GM23338 (cell line): ENCODE measurements around the gene AZU1. TPM values are rescaled to one million over a fixed set of nuclear protein-coding genes. Genes with fewer than 3 reads are reported as not detected.

Experiments
- ATAC-seq: fragments of 200-7000 bp; cut with Tn5 transposase; 3 replicates; pipeline ENCODE4 v1.9.1; 2020
- DNase-seq: peaks from one replicate; pipeline ENCODE4 v3.0.0-alpha.2; 2015; ENCODE audit warnings: low spot score
- H2AFZ ChIP-seq: fragments of 200-600 bp; sonication (generic); 2 replicates; pipeline ENCODE4 v1.8.0; 2016; ENCODE audit warnings: antibody characterized with exemption, mild to moderate bottlenecking, moderate library complexity
- H3F3A ChIP-seq: fragments of 200-600 bp; sonication (generic); replicated peaks from 2 replicates; pipeline ENCODE4 v1.8.0; 2017; ENCODE audit warnings: antibody characterized with exemption, mixed run types, low read depth
- H3K27ac ChIP-seq: fragments of 200-600 bp; sonication (generic); 2 replicates; pipeline ENCODE4 v1.6.1; 2016; ENCODE audit warnings: low read depth
- H3K27me3 ChIP-seq: fragments of 200-600 bp; sonication (generic); 2 replicates; pipeline ENCODE4 v1.8.0; 2016; ENCODE audit warnings: mild to moderate bottlenecking, mixed run types, moderate library complexity; ENCODE audit not compliant: insufficient read depth
- H3K36me3 ChIP-seq: fragments of 200-600 bp; sonication (generic); 2 replicates; pipeline ENCODE4 v1.8.0; 2016; ENCODE audit warnings: mild to moderate bottlenecking; ENCODE audit not compliant: insufficient read depth
- H3K4me1 ChIP-seq: fragments of 200-600 bp; sonication (generic); 2 replicates; pipeline ENCODE4 v1.8.0; 2016; ENCODE audit warnings: mild to moderate bottlenecking, moderate library complexity; ENCODE audit not compliant: insufficient read depth
- H3K4me2 ChIP-seq: fragments of 200-600 bp; sonication (generic); 2 replicates; pipeline ENCODE4 v1.7.1; 2017; ENCODE audit warnings: mixed run types
- H3K4me3 ChIP-seq: fragments of 200-600 bp; sonication (generic); 2 replicates; pipeline ENCODE4 v1.6.1; 2016; ENCODE audit warnings: mixed run types
- H3K79me2 ChIP-seq: fragments of 200-600 bp; sonication (generic); replicated peaks from 2 replicates; pipeline ENCODE4 v1.8.0; 2017; ENCODE audit warnings: mild to moderate bottlenecking; ENCODE audit not compliant: insufficient read depth
- H3K9me2 ChIP-seq: fragments of 200-600 bp; sonication (generic); 2 replicates; pipeline ENCODE4 v1.8.0; 2017; ENCODE audit not compliant: insufficient read depth
- H4K20me1 ChIP-seq: fragments of 200-600 bp; sonication (generic); replicated peaks from 2 replicates; pipeline ENCODE4 v1.8.0; 2017; ENCODE audit warnings: mild to moderate bottlenecking; ENCODE audit not compliant: insufficient read depth
- H3K27ac Mint-ChIP-seq: 2 replicates; pipeline ENCODE4 v1.8.0; 2020; ENCODE audit warnings: inconsistent platforms, mild to moderate bottlenecking, moderate library complexity, mixed read lengths
- H3K27me3 Mint-ChIP-seq: 3 replicates; pipeline ENCODE4 v1.8.0; 2022; ENCODE audit warnings: low read depth, mild to moderate bottlenecking, moderate library complexity, mixed read lengths, inconsistent platforms; ENCODE audit not compliant: insufficient read depth, poor library complexity
- H3K36me3 Mint-ChIP-seq: 3 replicates; pipeline ENCODE4 v1.8.0; 2021; ENCODE audit warnings: low read depth, mild to moderate bottlenecking, inconsistent platforms, moderate library complexity, mixed read lengths
- H3K4me1 Mint-ChIP-seq: 3 replicates; pipeline ENCODE4 v1.8.0; 2020; ENCODE audit warnings: mild to moderate bottlenecking, inconsistent platforms, mixed read lengths
- H3K4me3 Mint-ChIP-seq: 3 replicates; pipeline ENCODE4 v1.8.0; 2021; ENCODE audit warnings: moderate library complexity, mild to moderate bottlenecking, inconsistent platforms, mixed read lengths
- H3K9me3 Mint-ChIP-seq: 3 replicates; pipeline ENCODE4 v1.8.0; 2020; ENCODE audit warnings: moderate library complexity, mild to moderate bottlenecking, inconsistent platforms, mixed read lengths
- CREB1 ChIP-seq: fragments of 250-450 bp; sonication (Bioruptor Pico); IDR thresholded peaks from 2 replicates; pipeline ENCODE4 v1.5.0; 2020; ENCODE audit warnings: low read depth, mild to moderate bottlenecking, moderate library complexity
- ETS1 ChIP-seq: IDR thresholded peaks from 2 replicates; pipeline ENCODE4 v1.6.1; 2016; ENCODE audit warnings: antibody characterized with exemption
- EZH2 ChIP-seq: fragments of 200-600 bp; sonication (generic); IDR thresholded peaks from one replicate; pipeline ENCODE4 v1.8.0; 2017; ENCODE audit warnings: antibody characterized with exemption, mild to moderate bottlenecking, low read depth; ENCODE audit not compliant: unreplicated experiment
- JUNB ChIP-seq: IDR thresholded peaks from one replicate; pipeline ENCODE4 v1.6.1; 2016; ENCODE audit warnings: antibody characterized with exemption; ENCODE audit not compliant: unreplicated experiment
- REST ChIP-seq: IDR thresholded peaks from one replicate; pipeline ENCODE4 v1.6.1; 2018; ENCODE audit warnings: antibody characterized with exemption; ENCODE audit not compliant: unreplicated experiment
- ZNF331 ChIP-seq: fragments of 250-450 bp; sonication (Bioruptor Pico); IDR thresholded peaks from 2 replicates; pipeline ENCODE4 v1.5.0; 2020; ENCODE audit warnings: low read depth, mild to moderate bottlenecking, moderate library complexity
- microRNA counts: library from miRNA; unstranded; fragments of <30 nt; microRNA quantifications from one replicate; lab custom pipeline; 2017
- microRNA-seq: library from miRNA; unstranded; fragments of <30 nt; microRNA quantifications from one replicate; pipeline ENCODE4, GENCODE V29; 2017
- polyA plus RNA-seq: library from polyadenylated mRNA; unstranded; fragments of >200 nt; fragmentation: Nextera tagmentation; extraction: Ambion mirVana; gene quantifications from 2 replicates; pipeline ENCODE4 v1.2.1, GENCODE V29; 2016
- small RNA-seq: library from RNA; depleted of rRNA; stranded (forward); fragments of <200 nt; gene quantifications from one replicate; pipeline ENCODE3, GENCODE V24; 2014; ENCODE audit warnings: low replicate concordance
- total RNA-seq: library from RNA; depleted of rRNA; stranded (reverse); fragments of >200 nt; shearing (Covaris generic); gene quantifications from 2 replicates; pipeline ENCODE4 v1.2.3, GENCODE V29; 2014; rRNA removed
- TF ChIP-seq, protein P1 (sequence below), 2 experiments: fragments of 200-600 bp in 1 of 2; sonication (generic) in 1 of 2; conservative IDR thresholded peaks; 2 replicates each; pipeline versions ENCODE4 v1.5.1 to v1.6.1; 2016 to 2017; ENCODE audit warnings: antibody characterized with exemption in 2 of 2, low read depth in 2 of 2, mild to moderate bottlenecking in 2 of 2, moderate library complexity in 1 of 2

Gene AZU1
- total and polyA plus RNA-seq, 2 experiments from 2014 or later, result 0.78 to 1.4 TPM

DNA sequence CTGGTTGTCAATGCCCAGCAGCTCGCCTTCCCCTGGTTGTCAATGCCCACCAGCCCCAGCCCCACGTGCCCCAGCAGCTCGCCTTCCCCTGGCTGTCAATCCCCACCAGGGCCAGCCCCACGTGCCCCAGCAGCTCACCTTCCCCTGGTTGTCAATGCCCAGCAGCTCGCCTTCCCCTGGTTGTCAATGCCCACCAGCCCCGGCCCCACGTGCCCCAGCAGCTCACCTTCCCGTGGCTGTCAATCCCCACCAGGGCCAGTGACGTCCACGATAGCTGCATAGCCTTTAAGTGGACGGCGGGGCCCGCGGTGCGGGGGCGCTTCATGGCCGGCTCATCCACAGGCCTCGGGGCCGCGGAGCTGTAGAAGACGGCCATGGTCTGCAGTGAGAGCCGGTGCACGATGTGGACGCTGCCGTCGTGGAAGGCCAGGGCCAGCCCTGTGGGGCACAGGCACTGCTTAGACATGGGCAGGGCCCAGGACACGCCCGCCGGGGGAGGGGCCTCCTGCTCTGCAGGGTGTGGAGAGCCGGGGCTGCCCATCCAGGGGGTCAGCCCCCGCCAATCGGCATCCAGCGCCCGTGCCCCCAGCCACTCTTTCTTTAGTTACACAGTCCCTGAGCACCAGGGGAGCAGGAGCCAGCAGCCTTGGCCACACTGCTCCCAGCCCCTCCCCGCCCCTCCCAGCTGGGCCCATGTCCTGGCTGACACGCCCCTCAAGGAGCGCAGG, 52.2 kb downstream of the AZU1 start:
- Histone ChIP-seq H3K4me1 (no peaks in the 10 kb centered on the region), H3K27me3 (no peaks in the 10 kb centered on the region), H2AFZ (no peak overlapping the region), H3K79me2 (no peaks in the 10 kb centered on the region), H3K4me3 (no peak overlapping the region), H3K27ac (no peak overlapping the region), H3K36me3 (no peaks in the 10 kb centered on the region; the same call in 1 of the 2 replicates), H4K20me1 (no peaks in the 10 kb centered on the region; the same call in 1 of the 2 replicates), H3K9me2 (no peaks in the 10 kb centered on the region), H3F3A (no peaks in the 10 kb centered on the region), H3K4me2 (no peak overlapping the region)
- Mint-ChIP-seq H3K4me3 (no peak overlapping the region), H3K27me3 (peaks cover 3% of the 10 kb centered on the region), H3K4me1 (no peaks in the 10 kb centered on the region), H3K36me3 (peaks cover 36% of the 10 kb centered on the region; the same call in 2 of the 3 replicates), H3K9me3 (no peaks in the 10 kb centered on the region), H3K27ac (no peak overlapping the region)
- TF ChIP-seq, protein P1, sequence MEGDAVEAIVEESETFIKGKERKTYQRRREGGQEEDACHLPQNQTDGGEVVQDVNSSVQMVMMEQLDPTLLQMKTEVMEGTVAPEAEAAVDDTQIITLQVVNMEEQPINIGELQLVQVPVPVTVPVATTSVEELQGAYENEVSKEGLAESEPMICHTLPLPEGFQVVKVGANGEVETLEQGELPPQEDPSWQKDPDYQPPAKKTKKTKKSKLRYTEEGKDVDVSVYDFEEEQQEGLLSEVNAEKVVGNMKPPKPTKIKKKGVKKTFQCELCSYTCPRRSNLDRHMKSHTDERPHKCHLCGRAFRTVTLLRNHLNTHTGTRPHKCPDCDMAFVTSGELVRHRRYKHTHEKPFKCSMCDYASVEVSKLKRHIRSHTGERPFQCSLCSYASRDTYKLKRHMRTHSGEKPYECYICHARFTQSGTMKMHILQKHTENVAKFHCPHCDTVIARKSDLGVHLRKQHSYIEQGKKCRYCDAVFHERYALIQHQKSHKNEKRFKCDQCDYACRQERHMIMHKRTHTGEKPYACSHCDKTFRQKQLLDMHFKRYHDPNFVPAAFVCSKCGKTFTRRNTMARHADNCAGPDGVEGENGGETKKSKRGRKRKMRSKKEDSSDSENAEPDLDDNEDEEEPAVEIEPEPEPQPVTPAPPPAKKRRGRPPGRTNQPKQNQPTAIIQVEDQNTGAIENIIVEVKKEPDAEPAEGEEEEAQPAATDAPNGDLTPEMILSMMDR (conservative IDR thresholded peaks at IDR 0.05; ENCODE audit: low read depth in 2 of 2), result no peak
- TF ChIP-seq ETS1 (no peak), JUNB (no peak), EZH2 (no peak), ZNF331 (no peak), REST (no peak), CREB1 (CRISPR knock-in tag) (no peak)
- ATAC-seq (peak; percentile 31), DNase-seq (no peak)

MicroRNAs within 50 kb of the gene (microRNA counts, 767-probe panel; counts per million panel counts)
- not detected for microRNA hsa-miR-3187-3p (lab: Ali Mortazavi, UCI)

Small RNA genes within 50 kb of the gene (microRNA-seq; reads per million reads assigned to microRNA genes)
- 8.6 reads per million, percentile 31 among the genes with 10 or more reads in this experiment for gene MIR3187
- gene MIR4745, result 7.1 reads per million, percentile 26 among the genes with 10 or more reads in this experiment

Small RNA genes within 50 kb of the gene (small RNA-seq; reads per million reads assigned to genes)
- not detected for gene MIR3187

Other genes with a start within 250 kb of the AZU1 start
- 2.9 and 3.7 TPM in 2 replicates for gene HCN2, start 238.0 kb upstream of the AZU1 start, total RNA-seq
- 0.06 and 0.14 TPM in 2 replicates for gene HCN2, start 238.0 kb upstream of the AZU1 start, polyA plus RNA-seq
- gene POLRMT, start 194.3 kb upstream of the AZU1 start, total RNA-seq, result 120 and 148 TPM in 2 replicates
- 98.0 and 125 TPM in 2 replicates for gene POLRMT, start 194.3 kb upstream of the AZU1 start, polyA plus RNA-seq
- 0.31 and 2.8 TPM in 2 replicates for gene FGF22, start 188.0 kb upstream of the AZU1 start, total RNA-seq
- 1.0 and 1.1 TPM in 2 replicates for gene FGF22, start 188.0 kb upstream of the AZU1 start, polyA plus RNA-seq
- 80.5 and 112 TPM in 2 replicates for gene RNF126, start 164.6 kb upstream of the AZU1 start, total RNA-seq
- gene RNF126, start 164.6 kb upstream of the AZU1 start, polyA plus RNA-seq, result 91.7 and 95.7 TPM in 2 replicates
- gene FSTL3, start 151.4 kb upstream of the AZU1 start, total RNA-seq, result 10.1 and 12.5 TPM in 2 replicates
- 2.9 and 3.1 TPM in 2 replicates for gene FSTL3, start 151.4 kb upstream of the AZU1 start, polyA plus RNA-seq
- gene PRSS57, start 132.4 kb upstream of the AZU1 start, total RNA-seq, result not detected in 2 replicates
- 0.21 and 0.34 TPM in 2 replicates for gene PRSS57, start 132.4 kb upstream of the AZU1 start, polyA plus RNA-seq
- gene PALM, start 118.9 kb upstream of the AZU1 start, total RNA-seq, result 21.7 and 26.1 TPM in 2 replicates
- 3.8 and 4.8 TPM in 2 replicates for gene PALM, start 118.9 kb upstream of the AZU1 start, polyA plus RNA-seq
- 0.23 and 0.28 TPM in 2 replicates for gene MISP, start 76.7 kb upstream of the AZU1 start, total RNA-seq
- gene MISP, start 76.7 kb upstream of the AZU1 start, polyA plus RNA-seq, result 0.27 and 0.40 TPM in 2 replicates
- gene PTBP1, start 30.4 kb upstream of the AZU1 start, total RNA-seq, result 539 and 552 TPM in 2 replicates
- gene PTBP1, start 30.4 kb upstream of the AZU1 start, polyA plus RNA-seq, result 632 and 705 TPM in 2 replicates
- 74.7 and 81.1 TPM in 2 replicates for gene PLPPR3, start 5.9 kb upstream of the AZU1 start, total RNA-seq
- gene PLPPR3, start 5.9 kb upstream of the AZU1 start, polyA plus RNA-seq, result 13.6 and 14.8 TPM in 2 replicates
- 0.21 and 2.4 TPM in 2 replicates for gene PRTN3, start 13.2 kb downstream of the AZU1 start, total RNA-seq
- 0.68 and 0.87 TPM in 2 replicates for gene PRTN3, start 13.2 kb downstream of the AZU1 start, polyA plus RNA-seq
- gene ELANE, start 24.5 kb downstream of the AZU1 start, total RNA-seq, result not detected in 2 replicates
- gene ELANE, start 24.5 kb downstream of the AZU1 start, polyA plus RNA-seq, result not detected in 2 replicates
- gene CFD, start 31.8 kb downstream of the AZU1 start, total RNA-seq, result 0.90 and 3.5 TPM in 2 replicates
- 3.4 and 4.7 TPM in 2 replicates for gene CFD, start 31.8 kb downstream of the AZU1 start, polyA plus RNA-seq
- gene MED16, start 65.3 kb downstream of the AZU1 start, total RNA-seq, result 62.3 and 73.6 TPM in 2 replicates
- gene MED16, start 65.3 kb downstream of the AZU1 start, polyA plus RNA-seq, result 52.7 and 58.7 TPM in 2 replicates
- gene RNU6-9, start 65.6 kb downstream of the AZU1 start, total RNA-seq, result not detected in 2 replicates
- gene RNU6-9, start 65.6 kb downstream of the AZU1 start, polyA plus RNA-seq, result not detected in 2 replicates
- gene R3HDM4, start 85.4 kb downstream of the AZU1 start, total RNA-seq, result 87.1 and 87.8 TPM in 2 replicates
- gene R3HDM4, start 85.4 kb downstream of the AZU1 start, polyA plus RNA-seq, result 76.5 and 87.4 TPM in 2 replicates
- gene KISS1R, start 89.5 kb downstream of the AZU1 start, total RNA-seq, result 2.4 and 4.0 TPM in 2 replicates
- gene KISS1R, start 89.5 kb downstream of the AZU1 start, polyA plus RNA-seq, result 0.78 and 1.0 TPM in 2 replicates
- 48.8 and 51.6 TPM in 2 replicates for gene ARID3A, start 98.2 kb downstream of the AZU1 start, total RNA-seq
- gene ARID3A, start 98.2 kb downstream of the AZU1 start, polyA plus RNA-seq, result 33.6 and 36.6 TPM in 2 replicates
- 112 and 157 TPM in 2 replicates for gene WDR18, start 156.5 kb downstream of the AZU1 start, total RNA-seq
- 155 and 156 TPM in 2 replicates for gene WDR18, start 156.5 kb downstream of the AZU1 start, polyA plus RNA-seq
- 0.23 and 2.8 TPM in 2 replicates for gene GRIN3B, start 172.6 kb downstream of the AZU1 start, total RNA-seq
- 0.11 and 0.28 TPM in 2 replicates for gene GRIN3B, start 172.6 kb downstream of the AZU1 start, polyA plus RNA-seq
- 144 and 196 TPM in 2 replicates for gene TMEM259, start 193.3 kb downstream of the AZU1 start, total RNA-seq
- gene TMEM259, start 193.3 kb downstream of the AZU1 start, polyA plus RNA-seq, result 82.8 and 84.5 TPM in 2 replicates
- not detected in 2 replicates for gene RNU6-2, start 193.7 kb downstream of the AZU1 start, total RNA-seq
- not detected in 2 replicates for gene RNU6-2, start 193.7 kb downstream of the AZU1 start, polyA plus RNA-seq
- 392 and 426 TPM in 2 replicates for gene CNN2, start 198.8 kb downstream of the AZU1 start, total RNA-seq
- gene CNN2, start 198.8 kb downstream of the AZU1 start, polyA plus RNA-seq, result 314 and 330 TPM in 2 replicates
- 18.1 and 22.2 TPM in 2 replicates for gene ABCA7, start 212.3 kb downstream of the AZU1 start, total RNA-seq
- gene ABCA7, start 212.3 kb downstream of the AZU1 start, polyA plus RNA-seq, result 27.4 and 30.3 TPM in 2 replicates
- 56.0 and 71.8 TPM in 2 replicates for gene ARHGAP45, start 239.3 kb downstream of the AZU1 start, total RNA-seq
- 24.7 and 28.3 TPM in 2 replicates for gene ARHGAP45, start 239.3 kb downstream of the AZU1 start, polyA plus RNA-seq